Measurements from ENCODE around the gene TTC7B.
"Not testable (repeated sequence)": the region's sequence is repeated elsewhere in the genome, so short reads cannot be mapped to it uniquely, and the experiment has no call there.

The TTC7B gene

GRCh38 chr14:90815822-90816662 lies at the start of gene TTC7B:
Gene TTC7B, minus strand, starts transcription at chr14:90816430. Its CDS starts 135 bp downstream, at chr14:90816295.
- DNase-seq (ENCODE audit: low spot score): no peak

- DNase-seq (ENCODE audit: low spot score): no peak
Observed at GRCh38 chr14:90864741-90865140, 48.5 kb upstream of the TTC7B start.

DNA sequence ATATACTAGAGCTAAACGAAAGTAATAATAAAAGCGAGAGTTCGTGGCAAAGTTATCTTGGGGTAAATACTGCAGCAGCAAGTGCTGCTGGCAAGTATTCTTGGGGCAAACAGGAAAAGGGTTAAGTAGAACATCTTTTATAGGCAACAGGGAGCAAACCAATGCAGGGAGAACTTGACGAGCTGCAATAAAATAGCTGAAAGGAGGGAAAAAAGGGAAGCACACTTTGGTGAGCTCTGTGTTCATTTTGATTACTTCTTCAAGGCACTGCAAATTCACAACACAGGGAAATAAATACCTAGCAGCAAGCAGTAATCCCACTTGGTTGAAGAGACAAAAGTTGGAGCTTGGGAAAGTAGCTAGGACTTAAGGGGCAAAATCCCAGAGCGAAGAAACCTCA lies 42.3 kb upstream of the TTC7B start:
- no peak for DNase-seq (ENCODE audit: low spot score)

DNA sequence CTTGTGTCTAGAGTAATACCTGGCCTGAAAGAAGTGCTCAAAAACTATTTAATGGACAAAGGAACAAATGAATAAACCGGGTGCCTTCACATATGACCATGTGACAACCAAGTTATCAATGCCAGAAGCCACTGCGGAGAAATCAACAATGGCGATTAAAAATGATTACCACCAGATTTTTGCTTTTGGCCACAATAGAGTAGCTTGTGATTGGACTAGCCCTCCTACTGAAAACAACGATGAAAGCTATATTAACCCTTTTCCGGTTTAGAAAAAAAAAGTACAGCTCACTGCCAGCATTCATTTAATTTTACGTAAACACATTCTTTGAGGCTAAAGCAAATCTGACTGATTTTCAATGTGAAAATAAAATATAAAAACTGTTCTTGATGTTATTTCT lies 41.6 kb upstream of the TTC7B start:
- no peak for DNase-seq (ENCODE audit: low spot score)

- DNase-seq (ENCODE audit: low spot score): not testable (repeated sequence)
Observed at GRCh38 chr14:90856115-90856514, 39.9 kb upstream of the TTC7B start.

DNA sequence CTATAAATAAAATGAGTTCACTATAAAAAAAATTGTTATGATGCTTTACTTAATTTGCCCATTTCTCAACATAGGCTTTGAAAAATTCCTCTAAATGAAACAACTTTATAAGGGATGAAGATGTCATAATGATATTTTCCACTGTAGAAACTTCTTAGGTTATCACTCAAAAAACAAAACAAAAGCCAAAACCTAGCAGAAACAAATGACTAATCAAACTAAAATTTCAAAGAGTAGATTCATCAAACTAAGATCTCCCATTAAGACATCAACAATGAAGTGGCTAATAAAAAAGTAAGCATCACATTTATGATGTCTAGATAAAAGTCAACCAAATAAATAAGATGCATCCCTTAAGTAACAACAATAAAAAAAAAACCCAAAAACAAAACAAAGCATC lies 36.9 kb upstream of the TTC7B start:
- DNase-seq (ENCODE audit: low spot score): no peak

GRCh38 chr14:90851327-90852036 lies 35.3 kb upstream of the TTC7B start:
- DNase-seq (ENCODE audit: low spot score): no peak

DNA sequence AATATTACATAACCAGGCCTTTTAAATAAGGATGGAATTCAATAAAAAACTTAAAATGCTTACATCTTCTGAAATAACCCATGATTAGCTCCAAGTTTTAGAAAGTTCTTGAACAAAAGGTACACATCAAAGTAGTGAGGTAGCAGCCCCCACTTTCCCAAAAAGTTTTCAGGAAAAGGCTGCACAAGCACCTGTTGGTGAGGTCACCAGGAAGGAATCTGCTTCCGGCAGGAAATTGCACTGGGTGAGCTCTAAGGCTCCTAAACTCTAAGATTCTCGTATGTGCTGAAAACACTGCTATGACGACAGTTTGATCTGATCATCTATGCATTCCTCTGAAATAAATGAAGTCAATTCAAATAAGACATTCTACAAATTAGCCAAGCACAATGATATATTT lies 34.3 kb upstream of the TTC7B start:
- no peak for DNase-seq (ENCODE audit: low spot score)

- no peak for DNase-seq (ENCODE audit: low spot score)
Observed at GRCh38 chr14:90849787-90850444, 33.7 kb upstream of the TTC7B start.

DNA sequence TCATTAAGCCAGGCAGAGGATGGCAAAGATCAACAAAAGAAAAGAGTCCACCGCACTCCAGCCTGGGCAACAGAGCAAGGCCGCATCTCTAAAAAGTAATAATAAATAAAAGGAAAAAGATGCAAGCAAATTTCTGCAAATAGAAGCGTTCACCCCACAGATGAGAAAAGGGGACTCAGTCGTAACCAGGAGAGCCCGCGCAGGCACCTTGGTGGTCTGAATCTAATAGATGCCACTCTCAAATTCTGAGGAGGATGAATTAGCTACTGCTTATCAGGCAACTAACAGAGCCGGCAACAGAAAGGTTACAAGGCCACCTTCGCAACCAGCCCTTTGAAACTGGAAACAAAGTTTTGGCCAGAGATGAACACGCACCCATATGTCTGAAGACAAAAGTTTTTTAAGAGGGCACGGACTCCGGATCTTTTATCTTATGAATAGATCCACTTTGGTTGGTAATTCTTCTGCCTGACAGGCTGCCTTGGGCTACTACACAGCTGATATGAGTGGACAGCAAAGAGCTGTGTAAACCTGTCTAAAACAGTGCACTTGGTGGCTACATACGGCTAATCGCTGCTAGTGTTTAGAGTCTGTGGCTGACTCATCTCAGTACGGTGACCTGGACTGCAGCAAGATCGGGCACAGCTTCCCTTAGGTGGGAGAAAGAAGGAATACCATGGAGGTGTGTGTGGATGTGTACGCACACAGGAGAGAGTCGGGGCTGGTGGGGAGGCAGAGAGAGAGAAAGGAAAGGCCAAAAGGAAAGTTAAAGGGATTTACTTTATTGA lies 32.9 kb upstream of the TTC7B start:
- no peak for DNase-seq (ENCODE audit: low spot score)

GRCh38 chr14:90846511-90846910 lies 30.3 kb upstream of the TTC7B start:
- no peak for DNase-seq (ENCODE audit: low spot score)

DNA sequence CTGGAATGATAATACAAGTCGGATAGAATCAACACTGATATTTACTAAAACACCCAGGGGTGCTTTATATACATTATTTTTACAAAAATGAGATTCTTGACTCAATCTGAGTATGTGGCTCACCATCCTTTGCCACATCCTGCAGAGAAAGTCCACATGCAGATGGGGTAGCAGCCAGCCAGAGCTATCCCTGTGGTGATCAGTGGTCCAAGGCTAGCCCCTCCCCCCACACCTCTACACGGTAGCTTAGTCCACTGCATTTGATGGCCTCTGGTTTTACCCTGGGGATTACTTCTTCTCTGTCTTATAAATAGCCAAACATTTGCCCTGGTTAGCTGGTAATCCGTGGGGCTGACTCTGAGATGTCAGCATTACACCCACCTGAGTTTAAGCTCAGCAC lies 28.1 kb upstream of the TTC7B start:
- no peak for DNase-seq (ENCODE audit: low spot score)

DNA sequence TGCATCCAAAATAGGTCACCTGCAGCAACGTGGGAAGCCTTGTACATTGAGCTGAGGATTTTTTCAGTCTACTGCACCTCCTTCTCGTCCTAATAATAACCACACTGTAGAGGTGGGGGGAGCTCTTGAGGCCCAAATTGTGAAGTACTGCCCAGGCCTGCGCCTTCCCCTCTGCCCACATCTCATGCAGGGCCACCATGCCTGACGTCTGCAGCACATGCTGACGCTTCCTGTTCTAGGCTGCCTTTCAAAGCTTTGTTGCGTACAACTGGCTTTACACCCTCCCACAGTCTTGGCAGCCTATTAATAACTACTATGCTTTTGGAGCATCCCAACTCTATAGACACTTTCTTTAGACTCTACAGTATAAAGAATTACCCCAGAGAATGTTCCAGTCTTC lies 26.5 kb upstream of the TTC7B start:
- no peak for DNase-seq (ENCODE audit: low spot score)

DNA sequence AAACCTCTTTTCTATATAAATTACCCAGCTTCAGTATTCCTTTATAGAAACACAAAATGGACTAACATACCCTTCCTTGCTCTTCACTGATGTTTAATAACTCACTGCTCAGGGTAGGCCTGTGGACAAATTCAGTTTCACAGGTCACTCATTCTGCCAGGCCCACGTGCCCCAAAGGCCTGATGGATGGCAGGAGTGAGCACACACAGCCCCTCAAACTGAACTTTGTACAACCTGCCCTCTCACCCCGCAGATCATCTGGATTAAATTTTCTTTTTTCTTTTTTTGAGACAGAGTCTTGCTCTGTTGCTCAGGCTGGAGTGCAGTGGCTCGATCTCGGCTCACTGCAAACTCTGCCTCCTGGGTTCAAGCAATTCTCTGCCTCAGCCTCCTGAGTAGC lies 24.4 kb upstream of the TTC7B start:
- not testable (repeated sequence) for DNase-seq (ENCODE audit: low spot score)

- DNase-seq (ENCODE audit: low spot score): no peak
Observed at GRCh38 chr14:90839889-90840266, 23.6 kb upstream of the TTC7B start.

DNA sequence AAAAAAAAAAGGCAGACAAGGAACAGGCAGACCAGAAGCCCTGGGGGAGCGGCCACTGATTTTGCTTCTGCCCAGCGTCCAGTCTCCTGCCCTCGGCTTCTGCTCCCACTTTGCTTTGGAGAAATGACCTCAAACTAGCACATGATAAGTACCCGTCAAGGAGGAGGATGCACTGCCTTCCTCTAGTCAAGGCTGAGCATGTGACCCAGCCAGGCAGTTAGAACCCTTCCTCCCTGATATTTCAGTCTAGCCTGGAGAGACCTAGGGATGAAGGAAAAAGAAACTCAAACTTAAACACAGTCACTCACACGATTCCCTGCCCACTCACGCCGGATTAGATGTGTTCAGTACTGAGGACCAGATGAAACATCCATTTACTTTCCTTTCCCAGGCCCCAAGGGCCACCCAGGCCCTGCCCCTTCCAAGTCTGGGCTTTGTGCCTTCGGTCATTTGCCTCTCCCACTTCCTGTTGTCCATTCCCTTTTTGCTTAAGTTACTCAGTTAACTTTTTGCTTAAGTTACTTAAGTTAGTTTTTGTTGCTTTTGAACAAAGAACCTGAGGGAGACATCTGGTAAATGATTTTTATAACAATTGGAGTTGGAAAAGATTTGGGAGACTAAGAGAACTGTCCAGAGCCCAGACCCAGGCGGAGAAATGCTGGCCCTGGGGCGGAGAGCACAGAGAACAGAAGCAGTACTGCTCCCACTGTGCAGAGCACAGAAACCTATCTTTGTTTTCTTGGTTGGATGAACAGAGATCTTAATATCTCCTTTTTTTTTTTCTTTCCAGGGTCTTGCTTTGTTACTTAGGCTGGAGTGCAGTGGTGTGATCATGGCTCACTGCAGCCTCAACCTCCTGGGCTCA lies 23.0 kb upstream of the TTC7B start:
- no peak for DNase-seq (ENCODE audit: low spot score)

DNA sequence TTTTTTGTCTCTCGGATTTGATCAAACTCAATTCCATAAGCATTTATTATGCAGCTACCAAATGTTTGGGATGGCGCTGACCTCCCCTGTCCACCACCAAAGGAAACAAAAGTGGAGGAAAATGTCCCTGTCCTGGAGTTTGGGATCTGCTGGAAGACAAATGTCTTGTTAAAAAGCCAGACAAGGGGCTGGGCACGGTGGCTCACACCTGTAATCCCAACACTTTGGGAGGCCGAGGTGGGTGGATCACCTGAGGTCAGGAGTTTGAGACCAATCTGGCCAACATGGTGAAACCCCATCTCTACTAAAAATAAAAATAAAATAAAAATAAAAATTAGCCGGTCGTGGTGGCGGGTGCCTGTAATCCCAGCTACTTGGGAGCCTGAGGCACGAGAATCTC lies 22.3 kb upstream of the TTC7B start:
- DNase-seq (ENCODE audit: low spot score): not testable (repeated sequence)

DNA sequence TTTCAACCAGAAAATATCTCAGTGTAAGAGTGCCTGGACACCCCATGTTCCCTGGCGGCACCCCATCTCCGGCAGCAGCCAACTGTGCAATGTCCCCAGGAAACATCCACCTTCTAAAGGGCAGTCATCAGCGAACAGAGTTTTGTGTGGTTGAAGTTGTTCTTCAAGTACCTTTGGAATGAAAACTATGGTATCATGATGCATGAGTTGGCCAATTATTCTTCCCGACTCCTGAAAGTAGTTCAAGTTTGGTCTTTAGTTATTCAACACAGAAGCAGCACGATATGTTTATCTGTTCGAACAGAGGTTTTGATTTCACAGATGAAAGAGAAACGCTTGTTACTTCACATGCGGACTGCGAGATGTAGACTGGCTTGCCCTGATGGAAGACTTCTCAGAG lies 21.1 kb upstream of the TTC7B start:
- no peak for DNase-seq (ENCODE audit: low spot score)

DNA sequence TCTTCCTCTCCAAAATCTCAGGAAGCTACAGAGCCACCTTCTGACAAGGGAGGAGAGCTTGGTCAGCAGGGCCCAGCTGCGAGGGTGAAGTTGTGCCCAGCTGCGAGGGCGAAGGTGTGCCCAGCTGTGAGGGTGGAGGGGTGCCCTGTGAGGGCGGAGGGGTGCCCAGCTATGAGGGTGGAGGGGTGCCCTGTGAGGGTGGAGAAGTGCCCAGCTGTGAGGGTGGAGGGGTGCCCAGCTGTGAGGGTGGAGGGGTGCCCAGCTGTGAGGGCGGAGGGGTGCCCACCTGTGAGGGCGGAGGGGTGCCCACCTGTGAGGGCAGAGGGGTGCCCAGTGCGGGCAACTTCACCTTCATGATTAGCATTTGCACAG lies 20.4 kb upstream of the TTC7B start:
- DNase-seq (ENCODE audit: low spot score): no peak

DNA sequence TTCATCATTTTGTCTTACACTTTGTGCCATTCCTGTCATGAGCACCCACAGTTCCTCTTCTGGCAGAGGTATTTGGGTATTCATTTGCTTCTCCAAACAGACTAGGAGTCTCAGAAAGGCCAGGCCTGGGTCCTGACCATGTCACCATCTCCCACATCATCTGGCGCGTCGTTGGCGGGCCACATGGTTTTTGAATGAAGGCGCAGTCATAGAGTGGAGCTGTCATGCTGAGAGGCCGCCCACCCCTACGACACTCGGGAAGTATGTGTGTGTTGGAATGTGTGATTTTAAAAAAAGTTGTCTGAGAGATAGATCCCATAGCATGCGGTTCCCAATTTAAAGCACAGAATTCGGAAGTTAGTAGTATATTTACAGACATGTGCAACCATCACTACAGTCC lies 15.6 kb upstream of the TTC7B start:
- no peak for DNase-seq (ENCODE audit: low spot score)
